HG03565 (cell line): Measurements from ENCODE around the gene CDC37L1.
"Not testable (repeated sequence)": the region's sequence is repeated elsewhere in the genome, so short reads cannot be mapped to it uniquely, and the experiment has no call there.

Experiments
- ATAC-seq: cut with Tn5 transposase; IDR thresholded peaks from one replicate; pipeline ENCODE4 v1.9.1; 2021; ENCODE audit warnings: mild to moderate bottlenecking, moderate library complexity; ENCODE audit not compliant: unreplicated experiment

The CDC37L1 gene

GRCh38 chr9:4746278-4747030 is 67.1 kb downstream of the CDC37L1 start:
- ATAC-seq: no peak

- no peak for ATAC-seq
Measured at GRCh38 chr9:4748612-4749011, 69.2 kb downstream of the CDC37L1 start.

- ATAC-seq: no peak
Measured at GRCh38 chr9:4750023-4750673, 70.8 kb downstream of the CDC37L1 start.

GRCh38 chr9:4754530-4754929 is 75.2 kb downstream of the CDC37L1 start:
- ATAC-seq: not testable (repeated sequence)

- ATAC-seq: no peak
Measured at GRCh38 chr9:4755026-4755609, 75.7 kb downstream of the CDC37L1 start.

GRCh38 chr9:4756420-4756819 is 77.1 kb downstream of the CDC37L1 start:
- no peak for ATAC-seq
